ENCODE measurements around the gene OXA1L. TPM values are rescaled to one million over a fixed set of nuclear protein-coding genes. Genes with fewer than 3 reads are reported as not detected.

The OXA1L gene
- total RNA-seq, 1 experiment from 2014 or later, result 146 TPM

GRCh38 chr14:22819151-22819988 lies 52.9 kb downstream of the OXA1L start:
- H3K9me2 ChIP-seq (replicated peaks; ENCODE audit: low read length), result no peaks in the 10 kb centered on the region
- H3K4me1 ChIP-seq (ENCODE audit: insufficient read depth, low read length), result peaks cover 31% of the 10 kb centered on the region
- H3K79me2 ChIP-seq (ENCODE audit: low read length), result no peaks in the 10 kb centered on the region
- ChIA-PET CTCF (interaction anchor here (0.6 kb wide), 1 partner anchor 486 kb away, joined by 10 read pairs; no protein-coding TSS in a partner anchor), POLR2A (ENCODE audit: unreplicated experiment) (no interaction called here)
- no peaks in the 10 kb centered on the region for H3K27me3 ChIP-seq (ENCODE audit: low read length)
- intact Hi-C loops (cut with micrococcal nuclease), result loop anchor here (10.0 kb wide), 1 partner anchor 165 kb away; no protein-coding TSS in a partner anchor
- H4K20me1 ChIP-seq (ENCODE audit: low read length), result no peaks in the 10 kb centered on the region
- H3K9me3 ChIP-seq (ENCODE audit: low read length), result no peaks in the 10 kb centered on the region
- H3K4me3 ChIP-seq (ENCODE audit: low read length), result no peak overlapping the region
- H2AFZ ChIP-seq (ENCODE audit: low read length), result peak overlapping the region; percentile 31
- DNase-seq, result peak; percentile 33
- peak; percentile 31 for ATAC-seq
- peak overlapping the region; percentile 42 for H3K4me2 ChIP-seq (ENCODE audit: low read length)
- TF ChIP-seq EZH2phosphoT487 (IDR thresholded peaks at IDR 0.05; ENCODE audit: borderline replicate concordance, low read length), result no peak
- TF ChIP-seq CTCF (conservative IDR thresholded peaks at IDR 0.05; ENCODE audit: low read depth, low read length), result no peak
- no peak for TF ChIP-seq EZH2 (IDR thresholded peaks at IDR 0.05; ENCODE audit: low read length, unreplicated experiment)
- no peaks in the 10 kb centered on the region for H3F3A ChIP-seq (ENCODE audit: low read length, unreplicated experiment)
- BruUV-seq (replicated peaks), result no TSS peak
- no peak overlapping the region for H3K27ac ChIP-seq (ENCODE audit: low read length)
- H3K36me3 ChIP-seq (ENCODE audit: low read depth, low read length), result no peaks in the 10 kb centered on the region
- no peak overlapping the region for H3K9ac ChIP-seq (ENCODE audit: low read length)

GRCh38 chr14:22820731-22821130 lies 54.2 kb downstream of the OXA1L start:
- H2AFZ ChIP-seq (ENCODE audit: low read length), result no peak overlapping the region
- CTCF ChIA-PET, result no interaction called here
- no peak overlapping the region for H3K27ac ChIP-seq (ENCODE audit: low read length)
- intact Hi-C loops (cut with micrococcal nuclease), result loop anchor here (5.0 kb wide), 1 partner anchor 43 kb away; no protein-coding TSS in a partner anchor
- POLR2A ChIA-PET (ENCODE audit: unreplicated experiment), result no interaction called here
- no peak overlapping the region for H3K9ac ChIP-seq (ENCODE audit: low read length)
- H3K27me3 ChIP-seq (ENCODE audit: low read length), result no peaks in the 10 kb centered on the region
- no peak overlapping the region for H3K4me3 ChIP-seq (ENCODE audit: low read length)
- H3K79me2 ChIP-seq (ENCODE audit: low read length), result no peaks in the 10 kb centered on the region
- BruUV-seq (replicated peaks), result no TSS peak
- peak; percentile 75 for DNase-seq
- no peaks in the 10 kb centered on the region for H3K9me3 ChIP-seq (ENCODE audit: low read length)
- no peaks in the 10 kb centered on the region for H3K9me2 ChIP-seq (replicated peaks; ENCODE audit: low read length)
- H3F3A ChIP-seq (ENCODE audit: low read length, unreplicated experiment), result no peaks in the 10 kb centered on the region
- H3K36me3 ChIP-seq (ENCODE audit: low read depth, low read length), result no peaks in the 10 kb centered on the region
- no peak for TF ChIP-seq CTCF (conservative IDR thresholded peaks at IDR 0.05; ENCODE audit: low read depth, low read length)
- TF ChIP-seq EZH2phosphoT487 (IDR thresholded peaks at IDR 0.05; ENCODE audit: borderline replicate concordance, low read length), result no peak
- no peak for TF ChIP-seq EZH2 (IDR thresholded peaks at IDR 0.05; ENCODE audit: low read length, unreplicated experiment)
- peaks cover 39% of the 10 kb centered on the region for H3K4me1 ChIP-seq (ENCODE audit: insufficient read depth, low read length)
- H4K20me1 ChIP-seq (ENCODE audit: low read length), result no peaks in the 10 kb centered on the region
- H3K4me2 ChIP-seq (ENCODE audit: low read length), result no peak overlapping the region
- ATAC-seq, result no peak

All from PC-3 (cell line).